Measurements from ENCODE around the gene PTPRA.

- TF ChIP-seq CTCF (IDR thresholded peaks at IDR 0.05 in 4 of 5, conservative IDR thresholded peaks at IDR 0.05 in 1 of 5), result no peak
- no peak for TF ChIP-seq POLR2A (IDR thresholded peaks at IDR 0.05)
These were observed 105.2 kb downstream of the PTPRA start for GRCh38 chr20:2978519-2978918.

Measured in gastrocnemius medialis (tissue), 4 donors.